Effector CD4-positive, alpha-beta T cell (primary cell): ENCODE data around the gene TNFSF13B.
"Not testable (repeated sequence)": the region's sequence is repeated elsewhere in the genome, so short reads cannot be mapped to it uniquely, and the experiment has no call there.

Source experiments
- DNase-seq: peaks from one replicate; pipeline ENCODE4 v3.0.0-alpha.2; 2020

The TNFSF13B gene

GRCh38 chr13:108281901-108282300 lies 12.4 kb downstream of the TNFSF13B start:
- DNase-seq: no peak

GRCh38 chr13:108283110-108283509 lies 13.6 kb downstream of the TNFSF13B start:
- no peak for DNase-seq

- DNase-seq: no peak
Observed at GRCh38 chr13:108288741-108289140, 19.2 kb downstream of the TNFSF13B start.

- DNase-seq: no peak
Observed at GRCh38 chr13:108289819-108290218, 20.3 kb downstream of the TNFSF13B start.

GRCh38 chr13:108297114-108297513 lies 27.6 kb downstream of the TNFSF13B start:
- DNase-seq: no peak

- DNase-seq: no peak
Observed at GRCh38 chr13:108302279-108302678, 32.8 kb downstream of the TNFSF13B start.

GRCh38 chr13:108304170-108305016 lies 34.9 kb downstream of the TNFSF13B start:
- DNase-seq: no peak

- no peak for DNase-seq
Observed at GRCh38 chr13:108305655-108306054, 36.1 kb downstream of the TNFSF13B start.

- no peak for DNase-seq
Observed at GRCh38 chr13:108306860-108307259, 37.3 kb downstream of the TNFSF13B start.

GRCh38 chr13:108311596-108311995 lies 42.1 kb downstream of the TNFSF13B start:
- DNase-seq: not testable (repeated sequence)

- no peak for DNase-seq
Observed at GRCh38 chr13:108313382-108313781, 43.9 kb downstream of the TNFSF13B start.

- no peak for DNase-seq
Observed at GRCh38 chr13:108315273-108315672, 45.8 kb downstream of the TNFSF13B start.

- no peak for DNase-seq
Observed at GRCh38 chr13:108315991-108316390, 46.5 kb downstream of the TNFSF13B start.

GRCh38 chr13:108316413-108316812 lies 46.9 kb downstream of the TNFSF13B start:
- DNase-seq: no peak

GRCh38 chr13:108322206-108322824 lies 52.8 kb downstream of the TNFSF13B start:
- DNase-seq: no peak

GRCh38 chr13:108323031-108323430 lies 53.5 kb downstream of the TNFSF13B start:
- DNase-seq: no peak

GRCh38 chr13:108325863-108326262 lies 56.3 kb downstream of the TNFSF13B start:
- DNase-seq: no peak

- no peak for DNase-seq
Observed at GRCh38 chr13:108326309-108326708, 56.8 kb downstream of the TNFSF13B start.

GRCh38 chr13:108328848-108329247 lies 59.3 kb downstream of the TNFSF13B start:
- DNase-seq: no peak

GRCh38 chr13:108332791-108333190 lies 63.3 kb downstream of the TNFSF13B start:
- no peak for DNase-seq

- DNase-seq: peak; percentile 4
Observed at GRCh38 chr13:108342369-108343289, 73.1 kb downstream of the TNFSF13B start.

GRCh38 chr13:108345016-108345415 lies 75.5 kb downstream of the TNFSF13B start:
- DNase-seq: no peak

GRCh38 chr13:108346376-108346775 lies 76.9 kb downstream of the TNFSF13B start:
- peak; percentile 29 for DNase-seq
